Ureter (tissue), 1 donor: Measurements from ENCODE around the gene EGFLAM. TPM values are rescaled to one million over a fixed set of nuclear protein-coding genes. Genes with fewer than 3 reads are reported as not detected.
A peak's percentile ranks its signal among the peaks of the same experiment; 100 is the strongest.

Experiments used
- DNase-seq: peaks from one replicate; pipeline ENCODE4 v3.0.0-alpha.2; 2020; ENCODE audit warnings: low spot score
- total RNA-seq: library from RNA; stranded (reverse); gene quantifications from one replicate; pipeline ENCODE4 v1.2.4, GENCODE V29; 2023
- donor health status: DM: yes; HTN: yes; CAD: no.

The EGFLAM gene
- total RNA-seq, 1 donor from 2014 or later, result 3.7 TPM

GRCh38 chr5:38417658-38418017 lies 159.3 kb downstream of the EGFLAM start:
- no peak for DNase-seq

GRCh38 chr5:38420246-38420645 lies 161.9 kb downstream of the EGFLAM start:
- no peak for DNase-seq

- DNase-seq, result no peak
These were observed 162.5 kb downstream of the EGFLAM start for GRCh38 chr5:38420691-38421390.

GRCh38 chr5:38422622-38423021 lies 164.3 kb downstream of the EGFLAM start:
- no peak for DNase-seq

- DNase-seq, result no peak
These were observed 165.2 kb downstream of the EGFLAM start for GRCh38 chr5:38423276-38424147.

GRCh38 chr5:38424148-38425060 lies 166.0 kb downstream of the EGFLAM start:
- DNase-seq, result no peak

- no peak for DNase-seq
These were observed 168.1 kb downstream of the EGFLAM start for GRCh38 chr5:38426490-38426889.

- no peak for DNase-seq
These were observed 168.9 kb downstream of the EGFLAM start for GRCh38 chr5:38426986-38427950.

GRCh38 chr5:38431242-38431853 lies 173.0 kb downstream of the EGFLAM start:
- DNase-seq, result no peak

- no peak for DNase-seq
These were observed 175.0 kb downstream of the EGFLAM start for GRCh38 chr5:38433160-38433861.

- no peak for DNase-seq
These were observed 176.8 kb downstream of the EGFLAM start for GRCh38 chr5:38434966-38435705.

- DNase-seq, result no peak
These were observed 180.4 kb downstream of the EGFLAM start for GRCh38 chr5:38438757-38439156.

GRCh38 chr5:38441453-38442246 lies 183.3 kb downstream of the EGFLAM start:
- peak; percentile 91 for DNase-seq

- DNase-seq, result no peak
These were observed 183.9 kb downstream of the EGFLAM start for GRCh38 chr5:38442247-38442573.

GRCh38 chr5:38443390-38443789 lies 185.0 kb downstream of the EGFLAM start:
- no peak for DNase-seq

- no peak for DNase-seq
These were observed 187.1 kb downstream of the EGFLAM start for GRCh38 chr5:38445374-38446028.

GRCh38 chr5:38446029-38446522 lies 187.7 kb downstream of the EGFLAM start:
- DNase-seq, result no peak

GRCh38 chr5:38447056-38447455 lies 188.7 kb downstream of the EGFLAM start:
- no peak for DNase-seq
